GM12878 (cell line): ENCODE data around the gene KLHL1. TPM values are rescaled to one million over a fixed set of nuclear protein-coding genes. Genes with fewer than 3 reads are reported as not detected.

ENCODE experiments used
- ATAC-seq: fragments of 200-7000 bp; cut with Tn5 transposase; 3 replicates; pipeline ENCODE4 v1.9.1; 2020; ENCODE audit warnings: mild to moderate bottlenecking, moderate library complexity
- BruUV-seq: library from RNA; stranded (reverse); fragments of 400-500 nt; replicated peaks from 2 replicates; lab custom pipeline; 2021; lab: Mats Ljungman, UMichigan
- CTCF ChIA-PET: fragments of 300-600 bp; sonication (Branson Sonifier 250); formaldehyde crosslinking; extraction: SDS; loops from one replicate; lab custom pipeline; 2021; ENCODE audit warnings: inconsistent platforms; lab: Yijun Ruan, JAX
- POLR2A ChIA-PET: fragments of 350-600 bp; formaldehyde crosslinking; extraction: SDS; loops from one replicate; lab custom pipeline; 2021; ENCODE audit warnings: inconsistent platforms; lab: Charles Lee
- RAD21 ChIA-PET: fragments of 300-600 bp; sonication (Branson Sonifier 250); formaldehyde crosslinking; loops from one replicate; lab custom pipeline; 2023; ENCODE audit warnings: antibody characterized with exemption; ENCODE audit not compliant: unreplicated experiment; lab: Charles Lee
- SMC1A ChIA-PET: fragments of 300-600 bp; sonication (Branson Sonifier 250); formaldehyde crosslinking; loops from one replicate; lab custom pipeline; 2023; ENCODE audit not compliant: unreplicated experiment, uncharacterized antibody; lab: Charles Lee
- DNase-seq: peaks from one replicate; pipeline ENCODE4 v3.0.0-alpha.2; 2011; ENCODE audit warnings: low read depth, low spot score
- FAIRE-seq: peaks from 3 replicates; lab custom pipeline; 2011; peaks lifted over from hg19 to GRCh38; lab: Jason Lieb, UNC
- H2AFZ ChIP-seq: 2 replicates; pipeline ENCODE4 v1.6.0; 2011; ENCODE audit warnings: low read depth, low read length, control low read depth; ENCODE audit not compliant: control insufficient read depth
- H3K27ac ChIP-seq: 2 replicates; pipeline ENCODE4 v1.5.1; 2011; ENCODE audit warnings: control low read depth; ENCODE audit not compliant: control insufficient read depth, insufficient read depth
- H3K27me3 ChIP-seq, 2 experiments: replicated peaks in 1 of 2; 2 replicates each; pipeline versions ENCODE4 v1.6.0 to v1.6.1; 2011; ENCODE audit warnings: low read length in 1 of 2; ENCODE audit not compliant: control insufficient read depth in 2 of 2, insufficient read depth in 2 of 2
- H3K36me3 ChIP-seq, 2 experiments: 2 replicates each; pipeline ENCODE4 v1.5.1; 2011; ENCODE audit warnings: low read length in 1 of 2; ENCODE audit not compliant: control insufficient read depth in 2 of 2, insufficient read depth in 2 of 2
- H3K4me1 ChIP-seq: 2 replicates; pipeline ENCODE4 v1.6.1; 2011; ENCODE audit warnings: mild to moderate bottlenecking, low read length, moderate library complexity, mixed read lengths; ENCODE audit not compliant: control insufficient read depth, insufficient read depth
- H3K4me2 ChIP-seq: 2 replicates; pipeline ENCODE4 v1.6.0; 2011; ENCODE audit warnings: control low read depth; ENCODE audit not compliant: control insufficient read depth, insufficient read depth
- H3K4me3 ChIP-seq: fragments of 200-600 bp; sonication (generic); 2 replicates; pipeline ENCODE4 v1.5.1; 2016
- H3K79me2 ChIP-seq: 2 replicates; pipeline ENCODE4 v1.6.0; 2011; ENCODE audit warnings: low read length; ENCODE audit not compliant: control insufficient read depth, insufficient read depth
- H3K9ac ChIP-seq: 2 replicates; pipeline ENCODE4 v1.8.0; 2011; ENCODE audit warnings: low read length, control low read depth, mixed read lengths; ENCODE audit not compliant: control insufficient read depth, insufficient read depth
- H3K9me3 ChIP-seq: replicated peaks from 3 replicates; pipeline ENCODE4 v1.5.1; 2011; ENCODE audit warnings: mild to moderate bottlenecking, low read length; ENCODE audit not compliant: control insufficient read depth, insufficient read depth
- H4K20me1 ChIP-seq: 2 replicates; pipeline ENCODE4 v1.6.0; 2011; ENCODE audit not compliant: control insufficient read depth, insufficient read depth
- IKZF2 ChIP-seq, 2 experiments: fragments of 450-650 bp; IDR thresholded peaks; 2 replicates each; pipeline ENCODE4 v1.6.1; 2017; ENCODE audit warnings: mild to moderate bottlenecking in 2 of 2, moderate library complexity in 2 of 2
- MAX ChIP-seq: IDR thresholded peaks from 2 replicates; pipeline ENCODE4 v1.6.1; 2012; ENCODE audit warnings: low read depth, low read length, improper control_type of control experiment
- POLR2AphosphoS5 ChIP-seq: IDR thresholded peaks from 2 replicates; pipeline ENCODE4 v1.6.1; 2011; ENCODE audit warnings: mild to moderate bottlenecking, low read length, inconsistent platforms
- RAD21 ChIP-seq: IDR thresholded peaks from 2 replicates; pipeline ENCODE4 v1.6.1; 2011; ENCODE audit warnings: mild to moderate bottlenecking, low read depth, low read length, moderate library complexity; ENCODE audit not compliant: insufficient read depth
- SMAD5 ChIP-seq: IDR thresholded peaks from 2 replicates; pipeline ENCODE4 v1.6.1; 2016; ENCODE audit warnings: antibody characterized with exemption, low read depth
- TAF1 ChIP-seq: IDR thresholded peaks from 2 replicates; pipeline ENCODE4 v1.6.1; 2011; ENCODE audit warnings: mild to moderate bottlenecking, low read depth, low read length, borderline replicate concordance
- TCF7 ChIP-seq: IDR thresholded peaks from 2 replicates; pipeline ENCODE4 v1.6.1; 2014; ENCODE audit warnings: antibody characterized with exemption, borderline replicate concordance
- USF1 ChIP-seq: IDR thresholded peaks from 2 replicates; pipeline ENCODE4 v1.6.1; 2011; ENCODE audit warnings: borderline replicate concordance, low read depth, mild to moderate bottlenecking, moderate library complexity, mixed read lengths, low read length; ENCODE audit not compliant: insufficient read depth; ENCODE audit errors: extremely low read length
- USF2 ChIP-seq: IDR thresholded peaks from 2 replicates; pipeline ENCODE4 v1.6.1; 2011; ENCODE audit warnings: low read depth, low read length, improper control_type of control experiment, borderline replicate concordance
- WGBS: methylation state at CpG from one replicate; pipeline ENCODE4 v1.1.6; 2016; ENCODE audit warnings: low lambda C conversion rate; ENCODE audit not compliant: insufficient replicate concordance, insufficient coverage; ENCODE audit errors: missing lambda C conversion rate; 5-methylcytosine and 5-hydroxymethylcytosine counted together
- in situ Hi-C: fragments of 300-500 bp; cut with MboI; formaldehyde crosslinking; loops from 9 replicates; pipeline ENCODE4 v1.14.3; 2018; ENCODE audit warnings: mixed read lengths
- intact Hi-C: fragments of 100-400 bp; cut with micrococcal nuclease; formaldehyde crosslinking; loops from one replicate; pipeline ENCODE4 v1.14.2; 2022; ENCODE audit not compliant: unreplicated experiment
- polyA plus RNA-seq, 11 experiments: library from polyadenylated mRNA; depleted of rRNA in 4 of 11; unstranded in 6 of 11; stranded (reverse) in 5 of 11; fragments of >200 nt; fragmentation: Nextera tagmentation in 4 of 11; fragmentation: Illumina TruSeq in 1 of 11; extraction: Ambion mirVana in 4 of 11; extraction: Trizol in 1 of 11; gene quantifications; 1 replicate in 1 of 11; 2 replicates in 10 of 11; pipeline versions ENCODE4 v1.2.1 to v1.2.3, GENCODE V29; 2011 to 2016; ENCODE audit warnings: inconsistent platforms in 2 of 11, missing spikeins in 2 of 11, low read depth in 1 of 11
- total RNA-seq, 4 experiments: library from RNA; depleted of rRNA in 3 of 4; stranded (reverse); fragments of >200 nt in 3 of 4; fragmentation: Illumina TruSeq in 1 of 4; extraction: Trizol in 1 of 4; gene quantifications; 2 replicates each; pipeline versions ENCODE4 v1.2.1 to v1.2.3, GENCODE V29; 2013 to 2021

Gene KLHL1
- total and polyA plus RNA-seq, 10 of the 15 experiments (the other 5 are each of a cell fraction or from before 2014, with no cell fraction given), result 0.02 to 0.13 (median 0.05) TPM; not detected in 2

- TF ChIP-seq RAD21, result no peak
Observed at GRCh38 chr13:69956839-69957238, 151.4 kb downstream of the KLHL1 start (continued).

- no TSS peak for BruUV-seq
- in situ Hi-C loops, result no loop called here
- no peak overlapping the region for H3K27ac ChIP-seq
- H3K9me3 ChIP-seq, result no peaks in the 10 kb centered on the region
- 0% methylated on average over 2 of the region's 2 CpGs for WGBS
- ChIA-PET POLR2A (interaction anchor here (0.8 kb wide), 1 partner anchor 12 kb away, joined by 6 read pairs; no protein-coding TSS in a partner anchor), CTCF (interaction anchor here (0.5 to 1.2 kb wide), 2 partner anchors 10 to 367 kb away, joined by 3 read pairs; no protein-coding TSS in a partner anchor), SMC1A (interaction anchor here (1.2 to 1.4 kb wide), 2 partner anchors 7 to 10 kb away, joined by 3 to 4 read pairs; no protein-coding TSS in a partner anchor), RAD21 (no interaction called here)
- DNase-seq (no peak), ATAC-seq (peak; percentile 40; the same call in 2 of the 3 replicates), FAIRE-seq (no peak)
- no peaks in the 10 kb centered on the region for H3K4me1 ChIP-seq
- H3K36me3 ChIP-seq, result no peaks in the 10 kb centered on the region
- no peaks in the 10 kb centered on the region for H3K27me3 ChIP-seq
- H3K79me2 ChIP-seq, result no peaks in the 10 kb centered on the region
- H3K9ac ChIP-seq, result no peak overlapping the region
- H2AFZ ChIP-seq, result no peak overlapping the region
- intact Hi-C loops, result no loop called here
- H4K20me1 ChIP-seq, result no peaks in the 10 kb centered on the region
- TF ChIP-seq IKZF2 (IDR thresholded peaks at IDR 0.05) (no peak), TAF1 (no peak), USF1 (no peak), TCF7 (no peak), MAX (no peak), USF2 (no peak), SMAD5 (no peak), POLR2AphosphoS5 (no peak)
- H3K4me2 ChIP-seq, result no peak overlapping the region
- H3K4me3 ChIP-seq, result no peak overlapping the region
Observed at GRCh38 chr13:69956349-69956748, 151.9 kb downstream of the KLHL1 start.
